Measurements from ENCODE around the gene CCDC78.

Gene CCDC78

GRCh38 chr16:723695-724094, 2.5 kb downstream of the CCDC78 start:
- TF ChIP-seq CTCF (IDR thresholded peaks at IDR 0.05; ENCODE audit: low read depth, low read length, missing control alignments) = no peak
- Histone ChIP-seq H3K27me3 (replicated peaks) (no peaks in the 10 kb centered on the region), H3K4me3 (ENCODE audit: low read depth, low read length) (no peak overlapping the region), H3K36me3 (replicated peaks) (peaks cover 2% of the 10 kb centered on the region), H3K27ac (no peak overlapping the region)
- in situ Hi-C loops (cut with HindIII; ENCODE audit: low pct_ligation_motif_present, low sequenced_read_pairs) = loop anchor here (25.0 kb wide), 1 partner anchor 264 kb away; the partner anchor contains the start of gene SOX8
- no peak for DNase-seq

GRCh38 chr16:722835-723633, 3.2 kb downstream of the CCDC78 start:
- peaks cover 2% of the 10 kb centered on the region for H3K36me3 ChIP-seq (replicated peaks)
- H3K4me3 ChIP-seq (ENCODE audit: low read depth, low read length) = no peak overlapping the region
- no peak for DNase-seq
- no peaks in the 10 kb centered on the region for H3K27me3 ChIP-seq (replicated peaks)
- H3K27ac ChIP-seq = no peak overlapping the region
- TF ChIP-seq CTCF (IDR thresholded peaks at IDR 0.05; ENCODE audit: low read depth, low read length, missing control alignments) = no peak
- in situ Hi-C loops (cut with HindIII; ENCODE audit: low pct_ligation_motif_present, low sequenced_read_pairs) = loop anchor here (25.0 kb wide), 1 partner anchor 264 kb away; the partner anchor contains the start of gene SOX8

GRCh38 chr16:721765-722540, 4.3 kb downstream of the CCDC78 start:
- H3K27me3 ChIP-seq (replicated peaks) = no peaks in the 10 kb centered on the region

GRCh38 chr16:720990-721764, 5.1 kb downstream of the CCDC78 start, which contains the start of gene ANTKMT:
TSS of gene ANTKMT (plus strand) at chr16:721146. CDS start at chr16:721275, 129 bp downstream.
- Histone ChIP-seq H3K27ac (peak within 1 kb of the TSS; percentile 63), H3K4me3 (ENCODE audit: low read depth, low read length) (peak within 1 kb of the TSS; percentile 65), H3K27me3 (replicated peaks) (no peaks in the 10 kb centered on the region), H3K36me3 (replicated peaks) (peaks cover 4% of the 10 kb centered on the region)
- in situ Hi-C loops (cut with HindIII; ENCODE audit: low pct_ligation_motif_present, low sequenced_read_pairs) = loop anchor here (25.0 kb wide), 1 partner anchor 266 kb away; the partner anchor contains the start of gene SOX8
- no peak for TF ChIP-seq CTCF (IDR thresholded peaks at IDR 0.05; ENCODE audit: low read depth, low read length, missing control alignments)
- peak; percentile 28 for DNase-seq

More at GRCh38 chr16:721765-722540, 4.3 kb downstream of the CCDC78 start:
- Histone ChIP-seq H3K27ac (no peak overlapping the region), H3K36me3 (replicated peaks) (peaks cover 4% of the 10 kb centered on the region), H3K4me3 (ENCODE audit: low read depth, low read length) (peak overlapping the region; percentile 65)
- TF ChIP-seq CTCF (IDR thresholded peaks at IDR 0.05; ENCODE audit: low read depth, low read length, missing control alignments) = no peak
- no peak for DNase-seq
- in situ Hi-C loops (cut with HindIII; ENCODE audit: low pct_ligation_motif_present, low sequenced_read_pairs) = loop anchor here (25.0 kb wide), 1 partner anchor 265 kb away; the partner anchor contains the start of gene SOX8

- Histone ChIP-seq H3K36me3 (replicated peaks) (peaks cover 4% of the 10 kb centered on the region), H3K27me3 (replicated peaks) (no peaks in the 10 kb centered on the region), H3K4me3 (ENCODE audit: low read depth, low read length) (peak overlapping the region; percentile 65), H3K27ac (peak overlapping the region; percentile 63)
- in situ Hi-C loops (cut with HindIII; ENCODE audit: low pct_ligation_motif_present, low sequenced_read_pairs) = loop anchor here (25.0 kb wide), 1 partner anchor 267 kb away; the partner anchor contains the start of gene SOX8
- peak; percentile 50 for TF ChIP-seq CTCF (IDR thresholded peaks at IDR 0.05; ENCODE audit: low read depth, low read length, missing control alignments)
- peak; percentile 43 for DNase-seq
Measured at GRCh38 chr16:720447-720989, 5.7 kb downstream of the CCDC78 start.

Measured in brain microvascular endothelial cell (primary cell).